HG02884 (cell line): ENCODE measurements around the gene AKR7A2.
"Not testable (repeated sequence)": the region's sequence is repeated elsewhere in the genome, so short reads cannot be mapped to it uniquely, and the experiment has no call there.

Experiments
- ATAC-seq: cut with Tn5 transposase; IDR thresholded peaks from one replicate; pipeline ENCODE4 v1.9.1; 2021; ENCODE audit warnings: mild to moderate bottlenecking, moderate library complexity; ENCODE audit not compliant: unreplicated experiment

The AKR7A2 gene

DNA sequence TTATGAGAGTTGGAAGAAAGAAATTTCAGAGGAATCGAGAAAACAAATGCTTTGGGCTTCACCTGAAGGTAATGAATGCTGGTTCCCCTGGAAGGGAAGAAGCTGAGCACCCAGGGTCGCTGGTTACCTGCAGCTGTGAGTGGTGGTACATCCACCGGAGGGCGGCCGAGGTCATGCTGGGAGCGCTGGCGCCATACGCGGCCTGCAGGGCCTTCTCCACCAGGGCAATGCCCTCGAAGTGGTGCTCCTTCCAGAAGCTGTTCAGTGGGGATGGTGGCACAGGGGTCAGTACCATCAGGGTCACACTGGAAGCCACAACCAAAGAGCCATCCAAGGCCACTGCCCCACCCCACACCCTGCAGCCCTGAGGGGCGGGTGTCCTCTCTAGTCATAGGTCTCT is 43.5 kb downstream of the AKR7A2 start:
- ATAC-seq, result no peak

DNA sequence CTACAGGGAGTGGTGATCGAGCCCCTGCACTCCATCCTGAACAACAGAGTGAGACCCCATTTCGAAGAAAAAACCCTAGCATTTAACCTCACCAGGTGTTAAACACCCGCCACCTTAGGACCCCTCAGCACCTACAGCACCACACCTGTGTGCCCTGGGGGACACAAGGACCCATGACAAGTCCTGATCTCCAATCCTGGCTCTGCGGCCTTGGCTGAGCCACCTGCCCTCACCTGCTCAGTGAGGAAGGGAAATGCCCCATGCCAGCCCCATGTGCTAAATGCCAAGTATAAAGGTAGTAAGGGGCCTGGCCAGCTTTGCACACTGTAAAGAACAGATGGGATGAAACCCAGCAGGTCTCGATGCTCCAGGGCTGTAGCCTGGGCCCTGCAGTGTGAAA is 49.2 kb downstream of the AKR7A2 start:
- no peak for ATAC-seq

DNA sequence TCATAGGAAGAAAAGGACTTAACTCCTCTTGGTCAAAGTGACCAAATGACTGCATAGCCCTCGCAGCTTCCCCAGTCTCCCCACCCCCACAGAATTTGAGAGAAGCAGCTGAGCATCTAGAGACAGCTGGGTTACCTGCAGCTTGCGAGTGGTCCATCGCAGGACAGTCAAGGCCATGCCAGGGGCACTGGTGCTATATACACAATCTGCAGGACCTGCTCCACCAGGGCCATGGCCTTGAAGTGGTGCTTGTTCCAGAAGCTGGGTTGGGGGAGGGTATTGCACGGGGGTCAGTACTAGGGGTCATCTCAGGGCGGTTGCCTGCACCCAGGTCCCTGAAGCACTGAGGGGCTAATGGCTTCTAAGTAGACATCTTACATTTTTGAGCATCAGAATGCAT is 49.9 kb downstream of the AKR7A2 start:
- ATAC-seq, result no peak

DNA sequence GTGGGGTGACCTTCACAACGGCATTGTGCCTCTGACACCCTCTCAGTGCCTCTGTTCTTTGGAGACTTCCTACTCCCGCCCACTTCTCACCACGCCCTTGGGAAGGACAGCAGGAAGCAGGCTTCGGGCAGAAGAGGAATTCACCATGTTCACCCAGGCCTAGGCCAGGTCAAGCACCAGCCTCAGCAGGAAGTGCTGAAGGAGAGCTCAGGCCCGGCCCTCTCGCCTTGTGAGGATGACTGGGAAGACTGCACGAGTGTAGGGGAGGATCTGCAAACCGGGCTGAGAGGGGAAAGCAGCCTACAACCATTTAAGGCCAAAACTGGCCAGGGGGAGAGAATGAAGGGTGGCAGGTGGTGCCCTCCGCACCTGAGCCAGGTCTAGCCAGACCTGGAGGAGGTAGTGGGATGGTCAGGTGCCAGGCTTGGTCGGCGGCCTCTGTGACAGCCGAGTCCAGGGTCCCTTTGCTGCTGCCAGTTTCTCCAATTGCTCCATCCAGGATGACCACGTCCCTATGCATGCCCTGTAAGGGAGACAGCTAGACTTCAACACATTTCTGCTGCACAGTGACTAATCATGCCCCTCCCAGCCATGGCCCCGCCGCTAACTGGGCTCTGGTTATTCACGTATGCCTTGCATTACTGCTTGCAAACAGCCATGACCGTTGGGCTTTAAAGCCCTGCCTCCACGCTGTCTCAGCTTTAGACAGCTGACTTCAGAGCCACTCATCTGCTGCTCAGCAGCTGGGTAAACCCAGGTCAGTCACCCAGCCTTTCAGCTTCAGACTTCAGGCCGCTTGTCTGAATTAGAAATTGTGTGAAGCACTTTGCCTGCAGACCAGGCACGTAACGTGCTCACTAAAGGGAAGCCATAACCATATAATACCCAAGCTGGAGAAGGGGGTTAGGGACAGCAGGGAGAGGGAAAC is 51.5 kb downstream of the AKR7A2 start:
- no peak for ATAC-seq

DNA sequence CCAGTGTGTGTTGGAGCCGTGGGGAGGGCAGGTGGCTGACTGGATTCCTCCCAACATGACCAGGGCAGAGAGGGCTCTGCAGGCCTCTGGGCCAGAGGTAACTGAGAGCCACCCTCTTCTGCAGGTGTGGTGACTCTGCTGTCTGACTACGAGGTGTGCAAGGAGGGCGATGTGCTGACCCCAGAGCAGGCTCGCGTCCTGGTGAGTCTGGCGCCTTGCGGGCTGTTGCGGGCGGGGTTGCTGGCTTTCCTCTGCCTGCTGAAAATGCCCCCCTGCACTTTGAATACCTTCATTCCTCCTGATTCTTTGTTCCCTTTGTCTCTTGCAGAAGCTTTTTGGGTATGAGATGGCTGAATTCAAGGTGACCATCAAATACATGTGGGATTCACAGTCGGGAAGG is 53.6 kb downstream of the AKR7A2 start:
- no peak for ATAC-seq

DNA sequence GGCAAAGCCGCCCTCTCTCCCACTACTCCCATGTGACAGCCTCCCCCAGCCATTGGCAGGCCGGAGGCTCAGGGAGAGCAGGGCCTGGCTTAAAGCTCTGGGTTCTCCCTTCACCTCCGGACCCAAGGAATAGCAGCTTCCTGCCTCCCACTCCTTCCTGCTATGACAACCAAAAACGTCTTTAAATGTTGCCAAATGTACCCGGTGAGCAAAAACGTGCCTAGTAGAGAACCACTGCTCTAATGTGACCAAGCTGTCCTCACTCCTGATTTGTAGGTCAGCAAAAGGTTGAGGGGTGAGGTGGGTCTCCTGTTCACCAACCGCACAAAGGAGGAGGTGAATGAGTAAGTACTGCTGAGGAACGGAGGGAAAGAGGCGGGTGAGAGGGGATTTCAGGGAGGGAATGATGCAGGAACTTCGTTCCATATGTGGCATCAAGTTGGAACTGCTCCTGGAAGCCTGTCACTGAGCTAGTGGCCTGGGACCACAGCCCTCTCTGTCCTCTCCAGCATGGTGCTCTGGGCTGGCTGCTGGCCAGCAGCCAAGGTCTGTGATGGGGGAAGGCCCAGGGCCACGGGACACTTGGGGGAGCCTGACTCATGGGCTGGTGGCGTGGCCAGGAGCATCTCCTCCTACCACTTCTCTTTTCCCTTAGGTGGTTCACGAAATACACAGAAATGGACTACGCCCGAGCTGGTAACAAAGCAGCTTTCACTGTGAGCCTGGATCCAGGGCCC is 54.6 kb downstream of the AKR7A2 start:
- no peak for ATAC-seq

DNA sequence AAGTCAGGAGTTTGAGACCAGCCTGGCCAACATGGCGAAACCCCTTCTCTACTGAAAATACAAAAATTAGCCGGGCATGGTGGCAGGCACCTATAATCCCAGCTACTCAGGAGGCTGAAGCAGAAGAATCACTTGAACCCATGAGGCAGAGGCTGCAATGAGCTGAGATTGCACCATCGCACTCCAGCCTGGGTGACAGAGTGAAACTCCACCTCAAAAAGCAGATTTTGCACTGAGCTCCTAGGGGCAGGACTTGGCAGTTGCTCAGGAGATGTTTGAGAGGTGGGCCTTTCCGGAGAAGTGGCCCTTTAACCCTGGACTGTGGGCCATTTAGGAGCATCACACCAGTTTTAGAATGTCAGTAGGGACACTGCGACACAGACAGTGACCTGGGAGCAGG is 55.6 kb downstream of the AKR7A2 start:
- ATAC-seq, result not testable (repeated sequence)

DNA sequence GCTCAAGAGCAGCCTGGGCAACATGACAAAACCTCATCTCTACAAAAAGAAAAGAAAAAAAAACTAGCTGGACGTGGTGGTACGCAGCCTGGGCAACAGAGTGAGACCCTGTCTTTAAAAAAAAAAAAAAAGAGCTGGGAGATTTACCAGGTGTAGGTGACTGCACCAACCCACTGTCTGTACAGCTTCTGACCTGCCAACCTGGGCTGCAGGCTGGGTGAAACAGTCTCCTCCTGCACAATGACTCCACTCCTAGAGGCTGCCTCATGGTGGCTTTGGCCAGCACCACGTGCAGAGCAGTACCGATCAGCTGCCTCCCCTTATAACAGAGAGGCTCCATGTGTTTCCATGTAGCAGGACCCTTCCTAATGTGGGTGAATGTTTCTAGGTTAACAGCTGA is 56.7 kb downstream of the AKR7A2 start:
- no peak for ATAC-seq

DNA sequence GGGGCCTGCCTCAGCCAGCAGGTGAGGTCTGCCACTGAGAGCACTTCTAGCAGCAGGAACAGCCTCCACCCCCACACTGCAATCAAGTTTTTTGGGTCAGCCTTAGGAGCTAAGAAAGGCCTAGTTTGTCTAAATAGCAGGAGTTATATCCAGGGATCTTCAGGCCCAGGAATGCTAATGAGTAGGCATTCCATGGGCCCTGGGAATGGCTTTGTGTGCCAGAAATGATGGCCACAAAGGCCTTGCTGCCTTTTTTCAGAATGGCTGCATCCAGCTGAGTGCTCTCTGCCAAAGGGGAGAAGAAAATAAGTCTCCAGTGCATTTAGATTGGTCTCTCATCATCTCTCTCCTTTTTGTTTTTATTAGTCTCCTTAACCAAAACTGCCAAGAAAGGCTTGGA is 57.5 kb downstream of the AKR7A2 start:
- no peak for ATAC-seq
